ENCODE measurements around the gene MT2A.

Gene MT2A

DNA sequence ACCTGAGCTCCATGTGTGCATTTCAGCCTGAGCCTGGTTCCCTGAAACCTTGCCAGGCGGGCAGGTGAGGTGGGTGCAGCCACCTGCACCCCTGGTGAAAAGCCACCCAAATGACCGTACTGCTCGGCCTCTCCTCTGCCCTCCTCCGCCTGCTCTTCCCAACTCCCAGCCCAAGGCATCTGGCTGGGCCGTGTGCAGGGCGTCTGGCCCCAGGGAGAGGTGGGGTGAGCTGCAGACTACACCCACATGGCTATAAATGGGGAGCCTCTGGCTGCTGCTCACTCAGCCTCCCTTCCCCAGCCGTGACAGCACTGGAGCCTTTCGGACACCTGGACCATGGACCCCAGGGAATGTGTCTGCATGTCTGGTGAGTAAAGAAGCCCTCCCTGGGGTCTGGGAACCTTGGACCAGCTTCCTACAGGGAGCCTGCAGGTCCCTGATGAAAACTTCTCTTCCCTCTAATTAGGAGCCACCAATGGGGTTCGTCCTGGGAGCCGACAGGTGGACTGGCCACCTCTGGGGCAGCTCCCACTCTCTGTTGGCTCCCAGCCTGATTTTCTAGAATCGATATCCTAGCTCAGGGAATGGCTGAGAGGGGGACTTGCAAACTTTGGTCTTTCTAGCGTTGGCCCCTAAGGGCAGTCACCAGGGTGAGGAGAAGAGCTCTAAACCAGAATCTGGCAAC lies 43.4 kb upstream of the MT2A start, which contains the start of gene MT4:
Gene MT4, plus strand, starts transcription at position 281 of the 685 bp plus-strand sequence. Its CDS starts 56 bp downstream, at position 337.
- Histone ChIP-seq H2AFZ (no peak within 1 kb of the TSS), H3K79me2 (no peaks in the 10 kb centered on the region), H3K9ac (no peak within 1 kb of the TSS), H3K4me1 (no peaks in the 10 kb centered on the region), H3K36me3 (ENCODE audit: control insufficient read depth, insufficient read depth, low read length) (no peaks in the 10 kb centered on the region), H3K9me3 (ENCODE audit: control insufficient read depth, low read length) (no peaks in the 10 kb centered on the region), H3K27me3 (ENCODE audit: control insufficient read depth, insufficient read depth, low read length) (no peaks in the 10 kb centered on the region), H3K4me3 (ENCODE audit: low read depth, low read length) (no peak within 1 kb of the TSS), H3K4me2 (ENCODE audit: low read length) (no peak within 1 kb of the TSS), H3K27ac (no peak within 1 kb of the TSS)
- TF ChIP-seq, protein P1, sequence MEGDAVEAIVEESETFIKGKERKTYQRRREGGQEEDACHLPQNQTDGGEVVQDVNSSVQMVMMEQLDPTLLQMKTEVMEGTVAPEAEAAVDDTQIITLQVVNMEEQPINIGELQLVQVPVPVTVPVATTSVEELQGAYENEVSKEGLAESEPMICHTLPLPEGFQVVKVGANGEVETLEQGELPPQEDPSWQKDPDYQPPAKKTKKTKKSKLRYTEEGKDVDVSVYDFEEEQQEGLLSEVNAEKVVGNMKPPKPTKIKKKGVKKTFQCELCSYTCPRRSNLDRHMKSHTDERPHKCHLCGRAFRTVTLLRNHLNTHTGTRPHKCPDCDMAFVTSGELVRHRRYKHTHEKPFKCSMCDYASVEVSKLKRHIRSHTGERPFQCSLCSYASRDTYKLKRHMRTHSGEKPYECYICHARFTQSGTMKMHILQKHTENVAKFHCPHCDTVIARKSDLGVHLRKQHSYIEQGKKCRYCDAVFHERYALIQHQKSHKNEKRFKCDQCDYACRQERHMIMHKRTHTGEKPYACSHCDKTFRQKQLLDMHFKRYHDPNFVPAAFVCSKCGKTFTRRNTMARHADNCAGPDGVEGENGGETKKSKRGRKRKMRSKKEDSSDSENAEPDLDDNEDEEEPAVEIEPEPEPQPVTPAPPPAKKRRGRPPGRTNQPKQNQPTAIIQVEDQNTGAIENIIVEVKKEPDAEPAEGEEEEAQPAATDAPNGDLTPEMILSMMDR (IDR thresholded peaks at IDR 0.05) = no peak

DNA sequence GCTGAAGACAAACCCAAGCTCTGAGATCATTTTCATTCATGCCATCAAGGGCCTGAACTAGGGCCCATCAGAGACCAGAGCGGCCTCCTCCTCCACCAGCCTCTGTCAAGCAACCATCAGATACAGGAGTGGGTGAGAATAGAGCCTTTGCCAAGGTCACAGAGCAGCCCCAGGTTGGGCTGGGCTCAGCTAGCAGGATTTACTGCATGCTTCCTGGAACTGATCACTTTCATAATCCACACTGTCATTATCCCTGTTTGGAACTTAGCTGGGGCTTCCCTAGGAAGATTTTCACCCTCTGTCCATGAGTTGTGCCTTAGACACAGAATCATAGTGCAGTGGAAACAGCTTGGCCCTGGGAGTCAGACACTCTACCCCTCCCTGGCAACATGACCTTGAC lies 38.4 kb upstream of the MT2A start:
- no peaks in the 10 kb centered on the region for H3K36me3 ChIP-seq (ENCODE audit: control insufficient read depth, insufficient read depth, low read length)
- H3K4me2 ChIP-seq (ENCODE audit: low read length) = no peak overlapping the region
- no peaks in the 10 kb centered on the region for H3K79me2 ChIP-seq
- no peak overlapping the region for H3K27ac ChIP-seq
- H3K27me3 ChIP-seq (ENCODE audit: control insufficient read depth, insufficient read depth, low read length) = no peaks in the 10 kb centered on the region
- no peak overlapping the region for H3K4me3 ChIP-seq (ENCODE audit: low read depth, low read length)
- H2AFZ ChIP-seq = no peak overlapping the region
- TF ChIP-seq, protein P1 (IDR thresholded peaks at IDR 0.05) = no peak
- H3K4me1 ChIP-seq = no peaks in the 10 kb centered on the region
- no peak overlapping the region for H3K9ac ChIP-seq
- no peaks in the 10 kb centered on the region for H3K9me3 ChIP-seq (ENCODE audit: control insufficient read depth, low read length)

DNA sequence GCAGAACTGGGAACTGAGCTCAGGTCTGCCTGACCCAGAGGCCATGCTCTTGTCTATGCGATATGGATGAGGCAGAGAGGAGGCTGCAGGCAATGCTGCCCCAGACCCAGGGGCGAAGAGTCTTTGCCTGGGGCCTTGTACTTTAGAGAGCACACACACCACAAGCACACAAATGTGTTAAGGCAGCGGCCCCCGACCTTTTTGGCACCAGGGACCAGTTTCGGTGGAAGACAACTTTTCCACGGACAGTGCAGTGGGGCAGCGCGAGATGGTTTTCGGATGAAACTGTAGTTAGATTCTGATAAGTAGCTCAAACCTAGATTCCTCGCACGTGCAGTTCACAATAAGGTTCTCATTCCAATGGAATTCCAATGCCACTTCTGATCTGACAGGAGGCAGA lies 36.9 kb upstream of the MT2A start:
- Histone ChIP-seq H3K4me3 (ENCODE audit: low read depth, low read length) (no peak overlapping the region), H3K9me3 (ENCODE audit: control insufficient read depth, low read length) (no peaks in the 10 kb centered on the region), H3K4me2 (ENCODE audit: low read length) (no peak overlapping the region), H3K79me2 (no peaks in the 10 kb centered on the region), H3K36me3 (ENCODE audit: control insufficient read depth, insufficient read depth, low read length) (no peaks in the 10 kb centered on the region), H3K27ac (no peak overlapping the region), H3K4me1 (no peaks in the 10 kb centered on the region), H3K27me3 (ENCODE audit: control insufficient read depth, insufficient read depth, low read length) (no peaks in the 10 kb centered on the region), H3K9ac (no peak overlapping the region), H2AFZ (no peak overlapping the region)
- TF ChIP-seq, protein P1 (IDR thresholded peaks at IDR 0.05) = no peak

DNA sequence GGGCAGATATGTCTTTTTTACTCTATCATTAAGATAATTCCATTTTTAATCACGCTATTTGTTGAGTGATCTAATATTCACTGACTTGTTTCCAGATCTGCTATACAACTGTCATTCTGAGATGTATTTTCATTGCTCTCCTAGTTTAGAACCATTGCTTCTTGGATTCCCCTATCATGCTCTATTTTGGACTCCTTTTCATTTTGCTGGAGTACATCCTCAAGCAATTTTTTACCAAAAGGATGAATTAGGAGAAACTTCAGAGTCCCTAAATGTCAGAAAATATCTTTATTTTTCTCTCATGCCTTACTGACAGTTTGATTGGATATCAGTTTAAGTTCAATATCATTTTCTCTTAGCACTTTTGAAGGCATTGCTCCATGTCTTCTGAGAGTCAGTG lies 33.8 kb upstream of the MT2A start:
- no peak overlapping the region for H3K9ac ChIP-seq
- H3K27me3 ChIP-seq (ENCODE audit: control insufficient read depth, insufficient read depth, low read length) = no peaks in the 10 kb centered on the region
- H3K9me3 ChIP-seq (ENCODE audit: control insufficient read depth, low read length) = no peaks in the 10 kb centered on the region
- TF ChIP-seq, protein P1 (IDR thresholded peaks at IDR 0.05) = no peak
- H2AFZ ChIP-seq = no peak overlapping the region
- H3K36me3 ChIP-seq (ENCODE audit: control insufficient read depth, insufficient read depth, low read length) = no peaks in the 10 kb centered on the region
- H3K4me3 ChIP-seq (ENCODE audit: low read depth, low read length) = no peak overlapping the region
- H3K79me2 ChIP-seq = no peaks in the 10 kb centered on the region
- H3K27ac ChIP-seq = no peak overlapping the region
- no peak overlapping the region for H3K4me2 ChIP-seq (ENCODE audit: low read length)
- no peaks in the 10 kb centered on the region for H3K4me1 ChIP-seq

All from parathyroid adenoma (tissue), 2 donors.